ENCODE data around the gene ATP13A2.

ATP13A2 gene, protein sequence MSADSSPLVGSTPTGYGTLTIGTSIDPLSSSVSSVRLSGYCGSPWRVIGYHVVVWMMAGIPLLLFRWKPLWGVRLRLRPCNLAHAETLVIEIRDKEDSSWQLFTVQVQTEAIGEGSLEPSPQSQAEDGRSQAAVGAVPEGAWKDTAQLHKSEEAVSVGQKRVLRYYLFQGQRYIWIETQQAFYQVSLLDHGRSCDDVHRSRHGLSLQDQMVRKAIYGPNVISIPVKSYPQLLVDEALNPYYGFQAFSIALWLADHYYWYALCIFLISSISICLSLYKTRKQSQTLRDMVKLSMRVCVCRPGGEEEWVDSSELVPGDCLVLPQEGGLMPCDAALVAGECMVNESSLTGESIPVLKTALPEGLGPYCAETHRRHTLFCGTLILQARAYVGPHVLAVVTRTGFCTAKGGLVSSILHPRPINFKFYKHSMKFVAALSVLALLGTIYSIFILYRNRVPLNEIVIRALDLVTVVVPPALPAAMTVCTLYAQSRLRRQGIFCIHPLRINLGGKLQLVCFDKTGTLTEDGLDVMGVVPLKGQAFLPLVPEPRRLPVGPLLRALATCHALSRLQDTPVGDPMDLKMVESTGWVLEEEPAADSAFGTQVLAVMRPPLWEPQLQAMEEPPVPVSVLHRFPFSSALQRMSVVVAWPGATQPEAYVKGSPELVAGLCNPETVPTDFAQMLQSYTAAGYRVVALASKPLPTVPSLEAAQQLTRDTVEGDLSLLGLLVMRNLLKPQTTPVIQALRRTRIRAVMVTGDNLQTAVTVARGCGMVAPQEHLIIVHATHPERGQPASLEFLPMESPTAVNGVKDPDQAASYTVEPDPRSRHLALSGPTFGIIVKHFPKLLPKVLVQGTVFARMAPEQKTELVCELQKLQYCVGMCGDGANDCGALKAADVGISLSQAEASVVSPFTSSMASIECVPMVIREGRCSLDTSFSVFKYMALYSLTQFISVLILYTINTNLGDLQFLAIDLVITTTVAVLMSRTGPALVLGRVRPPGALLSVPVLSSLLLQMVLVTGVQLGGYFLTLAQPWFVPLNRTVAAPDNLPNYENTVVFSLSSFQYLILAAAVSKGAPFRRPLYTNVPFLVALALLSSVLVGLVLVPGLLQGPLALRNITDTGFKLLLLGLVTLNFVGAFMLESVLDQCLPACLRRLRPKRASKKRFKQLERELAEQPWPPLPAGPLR

DNA sequence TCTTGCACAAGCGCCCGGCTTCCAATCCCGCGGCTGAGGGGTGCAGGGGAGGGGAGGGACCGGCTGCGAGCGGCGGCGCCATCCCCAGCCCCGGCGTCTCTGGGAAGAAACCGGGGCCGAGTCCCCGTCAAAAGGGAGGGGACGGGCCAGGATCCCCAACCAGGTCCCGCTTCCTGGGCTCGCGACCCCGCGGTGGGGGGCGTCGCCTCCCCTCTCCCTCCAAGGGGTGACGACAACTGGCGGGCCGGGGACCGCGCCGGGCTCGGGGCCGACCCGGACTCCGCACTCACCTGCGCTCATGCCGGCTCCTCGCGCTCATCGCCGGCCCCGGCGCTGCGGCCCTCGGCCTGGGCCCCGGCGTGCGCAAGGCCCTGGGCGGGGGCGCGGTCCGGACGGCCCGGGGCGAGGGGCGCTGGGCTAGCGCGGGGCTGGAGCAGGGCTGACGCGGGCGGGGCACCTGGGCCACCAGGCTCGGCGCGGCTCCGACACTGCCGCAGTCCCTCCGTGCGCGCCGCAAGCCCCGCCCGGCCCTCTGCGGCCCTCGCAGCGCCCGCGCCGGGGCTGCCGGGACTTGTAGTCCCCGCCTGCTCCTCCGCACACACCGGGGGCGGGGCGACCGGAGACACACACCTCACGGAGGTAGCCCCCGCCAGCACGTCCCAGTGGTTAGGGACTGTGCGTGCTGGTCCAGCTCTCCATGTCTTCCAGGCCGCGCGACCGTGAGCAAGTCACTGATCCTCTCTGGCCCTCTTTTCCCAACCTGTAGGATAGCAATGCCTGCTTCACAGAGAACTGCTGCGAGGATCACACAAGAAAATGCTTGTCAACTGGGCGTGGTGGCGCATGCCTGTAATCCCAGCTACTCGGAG lies at the start of gene ATP13A2:
Gene ATP13A2, minus strand, starts transcription at position 490 of the 869 bp plus-strand sequence. Its CDS starts 190 bp downstream, at position 300.
- DNase-seq: peak; percentile 56

DNA sequence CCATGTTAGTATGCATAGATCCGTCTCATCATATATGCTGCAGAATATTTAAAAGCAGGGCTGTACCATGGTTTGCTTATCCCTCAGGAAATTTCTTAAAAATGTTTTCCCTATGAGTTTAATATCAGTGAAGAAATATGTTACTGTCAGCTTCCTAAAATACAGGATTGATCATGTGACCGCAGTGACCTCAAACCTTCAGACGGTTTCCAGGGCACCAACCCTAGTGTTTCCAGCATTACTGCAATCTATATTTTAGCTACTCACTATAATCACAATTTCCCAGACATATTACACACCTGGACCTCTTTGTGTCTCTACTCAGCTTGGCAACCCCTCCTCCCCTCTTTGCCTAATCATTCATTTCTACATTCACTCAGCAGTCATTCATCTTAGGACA lies 49.8 kb upstream of the ATP13A2 start:
- no peak for DNase-seq

DNA sequence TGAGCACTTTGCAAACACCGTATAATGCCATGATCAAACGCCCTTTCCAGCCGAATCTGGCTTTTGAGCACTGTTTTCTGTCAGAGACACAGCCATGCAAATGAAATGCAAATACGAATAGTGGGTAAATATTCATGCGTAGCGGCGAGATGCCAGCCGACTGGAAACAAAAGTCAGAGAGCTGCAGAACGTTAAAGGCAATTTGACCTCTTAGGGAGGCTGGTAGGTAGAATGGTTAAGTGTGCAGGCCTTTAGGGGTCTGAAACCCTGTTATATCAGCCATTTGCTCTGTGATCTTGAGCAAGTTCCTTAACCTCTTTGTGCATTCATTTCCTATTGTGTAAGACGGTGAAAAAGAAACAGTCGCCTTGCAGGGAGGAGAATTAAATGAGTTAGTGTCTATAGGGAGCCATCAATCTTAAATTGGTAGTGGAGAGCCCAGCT lies 48.6 kb upstream of the ATP13A2 start:
- peak; percentile 38 for DNase-seq

DNA sequence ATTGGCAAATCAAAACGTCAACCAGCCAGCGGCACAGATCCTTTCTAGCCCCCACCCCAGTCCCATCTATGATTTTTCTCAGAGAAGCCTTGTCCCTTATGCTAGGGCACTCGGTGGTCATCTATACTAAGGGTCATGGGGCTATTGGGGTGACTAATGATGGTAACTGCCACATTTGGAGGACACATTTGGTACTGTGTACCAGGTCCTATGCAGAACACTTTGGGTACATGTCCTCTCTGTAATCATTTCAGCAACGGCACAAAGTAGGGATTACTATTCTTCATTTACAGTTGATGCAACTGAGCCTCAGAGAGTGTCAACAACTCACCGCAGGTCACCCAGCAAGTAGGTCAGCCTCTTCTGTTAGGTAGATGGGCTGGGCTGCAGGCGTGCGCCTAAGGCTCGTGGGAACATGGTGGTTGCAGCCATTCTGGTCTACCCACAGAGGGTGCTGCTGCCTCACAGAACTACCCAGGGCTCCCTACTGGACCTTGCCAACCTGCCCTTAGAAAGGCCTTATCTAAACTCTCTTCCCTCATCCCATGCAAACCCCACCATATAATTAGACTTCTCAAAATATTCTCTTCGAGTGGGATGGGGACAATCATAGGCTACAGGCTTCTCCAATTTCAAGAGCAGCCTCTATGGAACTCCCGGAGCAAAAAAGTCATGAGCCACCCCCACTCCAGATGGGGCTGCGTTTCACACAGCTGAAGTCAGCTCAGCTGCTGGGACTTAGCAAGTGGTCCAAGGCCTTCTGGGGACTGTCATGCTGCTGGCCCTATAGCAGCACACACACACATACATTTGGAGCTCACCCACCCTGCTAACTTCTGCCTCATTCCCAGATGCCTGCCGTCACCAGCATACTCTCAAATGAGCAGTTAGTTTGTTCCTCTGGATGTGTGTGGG lies 47.9 kb upstream of the ATP13A2 start:
- DNase-seq: peak; percentile 71

DNA sequence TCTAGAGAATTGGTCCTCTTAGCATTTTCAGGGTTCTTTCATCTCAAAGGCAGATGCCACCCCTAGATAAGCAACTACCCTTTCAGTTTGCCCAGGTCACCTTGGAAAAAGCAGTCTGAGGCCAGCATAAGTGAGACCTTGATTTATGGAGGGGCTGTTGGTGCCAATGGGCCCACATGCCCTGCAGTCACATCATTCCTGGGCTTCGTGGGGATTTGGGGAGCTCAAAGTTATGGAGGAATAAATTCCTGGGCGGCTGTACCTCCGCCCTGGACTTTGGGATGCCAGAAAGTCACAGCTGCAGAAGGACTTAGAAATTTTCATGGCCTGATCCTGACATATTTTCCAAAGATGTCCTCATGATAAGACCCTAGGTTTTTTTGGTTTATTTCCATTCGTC lies 44.8 kb upstream of the ATP13A2 start:
- no peak for DNase-seq

DNA sequence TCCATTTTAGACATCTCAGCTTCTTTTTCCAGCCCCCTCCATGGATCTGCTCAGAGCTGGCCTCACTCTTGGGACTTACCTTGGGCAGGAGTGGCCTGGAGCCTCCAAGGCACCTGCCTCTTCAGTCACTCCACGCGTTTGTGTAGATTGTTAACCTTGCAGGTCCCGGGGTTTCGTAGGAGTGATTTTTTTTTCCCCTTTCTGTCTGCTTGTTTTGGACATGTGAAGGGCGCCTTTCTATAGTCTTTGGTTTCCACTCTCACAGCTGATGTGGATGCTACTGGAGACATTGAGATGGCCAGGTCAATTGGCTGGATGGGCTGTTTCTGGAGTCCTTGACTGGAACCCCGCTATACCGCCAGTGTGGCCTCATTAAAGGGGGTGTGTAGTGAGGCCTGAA lies 44.1 kb upstream of the ATP13A2 start:
- no peak for DNase-seq

DNA sequence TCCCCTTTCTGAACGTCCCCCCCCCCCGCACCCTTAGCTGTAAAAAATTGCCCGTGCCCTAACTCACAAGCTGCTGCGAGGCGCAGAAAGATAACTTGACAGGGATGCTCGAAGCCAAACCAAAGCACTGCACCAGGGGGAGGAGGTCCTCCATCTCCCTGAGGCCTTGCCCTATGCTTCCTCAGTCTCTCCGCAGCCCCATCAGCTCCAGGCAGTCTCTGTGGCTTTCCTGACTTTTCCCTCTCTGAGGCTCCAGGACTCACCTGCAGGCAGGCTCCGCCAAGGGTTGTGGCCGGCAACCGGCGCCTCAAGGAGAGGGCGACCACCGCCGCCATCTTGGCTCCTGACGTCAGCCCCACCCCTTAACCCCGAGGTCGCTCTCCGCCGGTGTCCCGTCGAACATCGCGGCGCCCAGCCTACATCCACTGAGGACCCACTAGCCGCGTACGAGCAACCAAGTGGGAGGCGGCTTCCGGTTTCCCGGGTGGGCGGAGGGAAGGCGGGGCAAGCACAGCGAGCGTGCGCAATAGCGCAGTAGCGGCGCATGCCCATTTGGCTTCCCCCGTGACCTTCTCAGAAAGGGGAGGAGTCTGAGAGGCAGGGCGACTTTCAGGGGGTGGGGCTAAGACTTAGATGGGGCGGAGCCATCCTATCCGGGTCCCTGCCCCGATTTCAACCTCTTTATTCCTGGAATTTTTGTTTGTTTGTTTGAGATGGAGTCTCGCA lies 42.1 kb upstream of the ATP13A2 start, which contains the start of gene SDHB:
Gene SDHB, minus strand, starts transcription at position 348 of the 726 bp plus-strand sequence. Its CDS starts 13 bp downstream, at position 335.
- peak; percentile 98 for DNase-seq

DNA sequence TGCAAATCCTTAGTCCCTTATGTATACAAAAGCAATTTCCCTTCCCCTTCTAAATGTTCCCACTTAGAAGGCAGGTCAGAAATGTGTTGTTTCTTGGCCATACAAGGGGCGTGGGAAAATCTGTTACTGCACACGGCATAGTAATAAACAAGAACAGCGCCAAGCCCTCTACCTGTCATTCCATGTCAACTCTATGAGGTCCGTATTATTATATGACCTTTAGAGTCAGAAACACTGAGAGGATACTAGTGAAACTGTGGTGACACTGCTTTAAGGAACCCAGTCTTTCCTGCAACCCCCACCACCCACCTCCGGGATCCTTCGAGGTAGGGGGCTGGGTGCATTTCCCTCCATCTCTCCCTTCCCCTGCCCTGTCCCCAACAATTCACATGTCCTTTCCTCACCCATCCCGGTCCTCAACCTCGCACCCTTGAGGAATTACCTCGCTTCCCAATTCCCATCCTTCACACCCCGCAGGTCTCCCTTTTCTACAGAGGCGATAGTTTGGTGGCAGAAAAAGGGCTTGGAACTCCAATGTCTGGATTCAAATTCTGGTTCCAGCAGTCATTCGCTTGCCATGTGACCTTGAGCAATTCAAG lies 41.5 kb upstream of the ATP13A2 start:
- DNase-seq: no peak

DNA sequence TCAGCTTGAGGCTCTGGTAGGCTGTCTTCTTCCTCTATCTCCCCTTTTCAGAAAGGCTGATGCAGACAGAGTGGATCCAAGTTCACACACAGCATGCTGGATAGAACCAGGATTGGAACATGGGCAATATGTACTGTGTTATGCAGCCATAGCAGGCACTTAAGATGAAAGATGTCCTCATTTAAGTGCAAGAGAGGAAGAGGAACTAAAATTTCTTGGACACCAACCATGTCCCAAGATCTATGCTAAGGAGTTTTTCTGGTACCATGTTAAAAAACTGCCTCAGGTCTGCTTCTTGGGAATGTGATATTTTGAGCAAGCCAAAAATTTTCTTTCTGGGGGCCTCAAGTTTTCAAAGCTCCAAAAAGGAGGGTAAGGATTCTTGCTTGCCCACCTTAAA lies 40.9 kb upstream of the ATP13A2 start:
- no peak for DNase-seq

DNA sequence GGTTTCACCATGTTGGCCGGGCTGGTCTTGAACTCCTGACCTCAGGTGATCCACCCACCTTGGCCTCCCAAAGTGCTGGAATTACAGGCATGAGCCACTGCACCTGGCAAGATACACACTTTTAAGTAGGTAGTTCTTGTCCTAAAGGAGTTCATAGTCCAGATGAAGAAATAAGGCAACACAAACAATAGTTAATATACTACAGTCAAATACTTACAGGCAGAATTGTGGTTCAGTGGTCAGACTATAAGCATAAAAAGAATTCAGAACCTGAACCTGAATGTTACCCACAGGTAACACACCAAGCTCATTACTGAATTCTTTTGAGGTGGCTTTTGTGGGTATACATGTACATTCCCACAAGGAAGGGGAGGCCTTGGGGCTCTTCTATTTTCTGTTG lies 40.3 kb upstream of the ATP13A2 start:
- no peak for DNase-seq

DNA sequence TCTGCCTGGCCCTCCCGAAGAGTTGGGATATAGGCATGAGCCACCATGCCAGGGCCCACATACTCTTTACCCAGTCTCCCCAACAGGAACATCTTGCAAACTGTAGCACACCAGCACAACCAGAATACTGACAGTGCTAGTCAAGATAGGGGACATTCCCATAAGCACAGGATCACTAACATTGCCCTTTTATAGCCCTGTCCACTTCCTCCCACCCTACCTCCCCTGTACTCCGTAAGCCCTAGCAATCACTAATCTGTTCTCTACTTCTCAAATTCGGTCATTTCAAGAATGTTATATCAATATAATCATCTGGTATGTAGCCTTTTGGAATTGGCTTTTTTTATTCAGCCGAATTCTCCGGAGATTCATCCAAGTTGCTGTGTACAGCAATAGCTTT lies 36.2 kb upstream of the ATP13A2 start:
- DNase-seq: no peak

DNA sequence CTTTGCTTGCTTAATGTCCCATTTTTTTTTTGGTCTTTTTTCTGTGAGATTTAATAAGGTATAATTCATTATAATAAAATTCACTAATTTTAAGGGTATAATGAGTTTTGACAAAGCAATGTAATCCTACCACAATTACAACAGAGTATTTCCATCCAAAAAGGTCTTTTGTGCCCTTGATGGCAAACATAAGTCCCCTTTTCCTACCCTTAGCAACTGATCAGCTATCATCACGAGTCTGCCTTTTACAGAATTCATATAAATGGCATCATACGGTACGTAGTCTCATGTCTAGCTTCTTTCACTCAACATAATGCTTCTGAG lies 34.6 kb upstream of the ATP13A2 start:
- no peak for DNase-seq

DNA sequence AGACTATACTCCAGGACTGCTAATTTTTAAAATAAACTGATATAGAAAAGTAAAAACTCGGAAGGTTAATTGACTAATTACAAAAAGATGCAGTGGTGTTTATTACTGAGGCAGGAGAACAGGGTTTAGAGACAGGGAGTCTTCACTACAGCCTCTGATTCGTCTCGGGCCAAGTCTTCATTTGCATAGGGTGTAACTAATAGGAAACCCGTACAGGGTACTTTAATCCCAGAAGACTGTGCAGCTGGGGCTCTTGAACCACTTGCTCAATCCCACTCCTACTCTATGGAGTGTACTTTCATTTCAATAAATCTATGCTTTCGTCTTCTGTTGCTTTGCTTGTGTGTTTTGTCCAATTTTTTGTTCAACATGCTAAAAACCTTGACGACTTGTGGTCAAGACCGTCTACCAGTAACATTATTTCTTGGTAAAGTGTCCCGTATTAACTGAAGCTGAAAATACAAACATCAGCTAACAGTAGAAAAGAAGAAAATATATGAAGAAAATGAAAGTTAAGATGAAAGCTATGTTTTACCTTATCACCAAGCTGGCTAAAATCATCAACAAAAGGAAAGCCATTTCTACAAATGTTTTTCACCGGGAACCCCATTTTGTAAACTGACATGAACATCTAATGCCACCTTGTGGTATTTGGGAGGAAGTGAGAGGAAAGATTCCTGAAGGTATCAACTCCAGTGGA lies 34.1 kb upstream of the ATP13A2 start:
- peak; percentile 69 for DNase-seq

DNA sequence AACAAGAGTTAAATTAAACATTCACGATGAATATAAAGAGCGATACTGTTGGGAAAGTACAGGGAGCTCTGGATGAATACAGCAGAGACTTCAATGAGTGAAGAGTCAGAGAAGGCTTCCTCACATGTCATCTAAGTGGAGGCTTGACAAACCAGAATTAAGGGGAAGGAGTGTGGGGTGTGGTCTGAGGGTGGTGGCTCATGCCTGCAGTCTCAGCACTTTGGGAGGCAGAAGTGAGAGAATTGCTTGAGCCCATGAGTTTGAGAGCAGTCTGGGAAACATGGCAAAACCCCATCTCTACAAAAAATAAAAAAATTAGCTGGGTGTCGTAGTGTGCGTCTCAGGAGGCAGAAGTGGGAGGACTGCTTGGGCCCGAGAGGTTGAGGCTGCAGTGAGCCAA lies 33.4 kb upstream of the ATP13A2 start:
- no peak for DNase-seq

DNA sequence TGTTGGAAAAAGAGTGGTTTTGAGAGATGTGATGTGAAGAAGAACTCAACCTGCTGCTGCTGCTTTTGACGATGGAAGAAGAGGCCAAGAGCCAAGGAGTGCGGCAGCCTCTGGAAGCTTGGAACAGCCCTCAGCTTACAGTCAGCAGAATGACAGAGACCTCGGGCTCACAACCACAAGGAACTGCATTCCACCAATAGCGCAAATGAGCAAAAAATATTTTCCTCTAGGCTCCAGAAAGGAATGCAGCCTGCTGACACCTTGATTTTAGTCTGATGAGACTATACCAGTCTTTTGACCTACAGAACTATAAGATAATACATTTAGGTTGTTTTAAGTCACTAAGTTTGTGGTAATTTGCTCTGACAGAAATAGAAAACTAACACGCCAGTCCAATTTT lies 31.9 kb upstream of the ATP13A2 start:
- DNase-seq: no peak

DNA sequence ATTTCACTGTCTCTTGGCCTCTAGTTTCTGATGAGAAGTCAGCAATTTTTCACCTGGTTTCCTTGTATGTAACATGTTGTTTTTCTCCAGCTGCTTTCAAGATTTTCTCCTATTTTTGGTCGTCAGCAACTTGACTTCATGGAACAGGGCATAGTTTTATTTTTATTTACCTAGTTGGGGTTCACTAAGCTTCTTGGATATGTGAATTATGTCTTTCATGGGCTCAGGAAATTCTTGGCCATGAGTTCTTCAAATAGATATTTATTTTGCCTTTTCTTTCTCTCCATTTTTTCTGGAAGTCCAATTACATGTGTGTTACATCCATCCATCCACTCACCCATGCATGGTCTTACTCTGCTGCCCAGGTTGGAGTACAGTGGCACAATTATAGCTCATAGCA lies 28.4 kb upstream of the ATP13A2 start:
- DNase-seq: no peak

DNA sequence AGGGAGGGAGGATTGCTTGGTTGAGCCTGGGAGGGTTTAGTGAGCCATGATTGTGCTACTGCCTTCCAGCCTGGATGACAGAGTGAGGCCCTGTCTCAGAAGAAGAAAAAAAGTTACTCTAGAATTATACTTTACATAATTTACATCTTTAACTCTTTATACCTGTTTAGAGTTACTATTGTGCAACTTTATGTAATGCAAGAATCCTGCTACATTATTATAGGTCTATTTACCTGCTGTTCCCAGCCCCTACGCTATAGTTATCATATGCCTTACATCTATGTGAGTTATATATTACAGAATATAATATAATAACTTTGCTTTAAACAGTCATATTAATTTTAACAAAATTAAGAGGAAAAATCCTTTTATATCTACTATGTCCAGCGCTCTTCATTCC lies 27.8 kb upstream of the ATP13A2 start:
- DNase-seq: no peak

DNA sequence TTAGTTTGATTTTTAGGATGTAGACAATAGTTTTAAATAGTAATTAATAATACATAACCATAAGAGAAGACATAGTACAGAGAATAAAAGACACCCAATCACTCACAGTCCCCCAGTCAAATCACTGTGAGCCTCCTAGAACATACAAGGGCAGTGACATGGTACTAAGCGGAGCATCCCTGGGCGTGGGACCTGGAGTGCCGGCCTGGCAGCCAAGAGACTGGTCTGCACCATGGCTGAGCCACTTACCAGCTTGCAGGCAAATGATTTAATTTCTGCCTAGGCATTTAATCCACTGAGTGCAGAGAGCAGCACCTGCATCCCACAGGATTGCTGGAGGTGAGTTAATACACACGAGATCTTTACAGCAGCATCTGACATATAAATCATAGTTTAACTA lies 21.8 kb upstream of the ATP13A2 start:
- no peak for DNase-seq

DNA sequence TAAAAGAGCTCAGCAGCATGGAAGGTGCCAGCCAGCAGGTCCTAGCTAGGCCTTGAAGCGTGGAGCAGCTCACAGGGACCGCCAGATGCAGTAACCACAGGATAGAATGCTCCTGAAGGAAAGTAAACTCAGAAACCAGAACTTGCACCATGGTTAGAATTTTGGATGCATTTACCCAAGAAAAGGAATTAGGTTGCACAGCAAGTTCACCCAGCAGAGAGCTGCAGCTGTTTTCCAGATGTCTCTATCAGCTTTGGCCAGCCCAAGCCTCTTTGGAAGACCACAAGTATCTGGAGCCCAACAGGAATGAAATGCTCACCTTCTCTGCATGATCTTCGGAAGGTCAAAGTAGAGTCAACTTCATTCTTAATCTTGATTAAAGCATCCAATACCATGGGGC lies 21.0 kb upstream of the ATP13A2 start:
- DNase-seq: peak; percentile 20
